Measurements from ENCODE around the gene PLXDC2.

The PLXDC2 gene

GRCh38 chr10:19929506-19930140, 113.4 kb downstream of the PLXDC2 start:
- peak; percentile 83 for DNase-seq (ENCODE audit: low read depth)
- TF ChIP-seq CTCF (conservative IDR thresholded peaks at IDR 0.05; ENCODE audit: low read depth, low read length): no peak
- no peak overlapping the region for H3K4me3 ChIP-seq (ENCODE audit: low read length)

GRCh38 chr10:19930936-19931893, 115.0 kb downstream of the PLXDC2 start:
- H3K4me3 ChIP-seq (ENCODE audit: low read length): no peak overlapping the region
- no peak for TF ChIP-seq CTCF (conservative IDR thresholded peaks at IDR 0.05; ENCODE audit: low read depth, low read length)
- DNase-seq (ENCODE audit: low read depth): no peak

- no peak overlapping the region for H3K4me3 ChIP-seq (ENCODE audit: low read length)
- no peak for TF ChIP-seq CTCF (conservative IDR thresholded peaks at IDR 0.05; ENCODE audit: low read depth, low read length)
- DNase-seq (ENCODE audit: low read depth): no peak
Observed at GRCh38 chr10:19931894-19932590, 115.8 kb downstream of the PLXDC2 start.

GRCh38 chr10:19932806-19933371, 116.7 kb downstream of the PLXDC2 start:
- H3K4me3 ChIP-seq (ENCODE audit: low read length): no peak overlapping the region
- TF ChIP-seq CTCF (conservative IDR thresholded peaks at IDR 0.05; ENCODE audit: low read depth, low read length): no peak
- DNase-seq (ENCODE audit: low read depth): no peak

GRCh38 chr10:19933772-19934171, 117.5 kb downstream of the PLXDC2 start:
- no peak overlapping the region for H3K4me3 ChIP-seq (ENCODE audit: low read length)
- no peak for DNase-seq (ENCODE audit: low read depth)
- TF ChIP-seq CTCF (conservative IDR thresholded peaks at IDR 0.05; ENCODE audit: low read depth, low read length): no peak

- no peak for DNase-seq (ENCODE audit: low read depth)
- no peak for TF ChIP-seq CTCF (conservative IDR thresholded peaks at IDR 0.05; ENCODE audit: low read depth, low read length)
- H3K4me3 ChIP-seq (ENCODE audit: low read length): no peak overlapping the region
Observed at GRCh38 chr10:19935176-19935575, 118.9 kb downstream of the PLXDC2 start.
